ENCODE results near the gene POMT2.
"Not testable (repeated sequence)": the region's sequence is repeated elsewhere in the genome, so short reads cannot be mapped to it uniquely, and the experiment has no call there.

Gene POMT2

DNA sequence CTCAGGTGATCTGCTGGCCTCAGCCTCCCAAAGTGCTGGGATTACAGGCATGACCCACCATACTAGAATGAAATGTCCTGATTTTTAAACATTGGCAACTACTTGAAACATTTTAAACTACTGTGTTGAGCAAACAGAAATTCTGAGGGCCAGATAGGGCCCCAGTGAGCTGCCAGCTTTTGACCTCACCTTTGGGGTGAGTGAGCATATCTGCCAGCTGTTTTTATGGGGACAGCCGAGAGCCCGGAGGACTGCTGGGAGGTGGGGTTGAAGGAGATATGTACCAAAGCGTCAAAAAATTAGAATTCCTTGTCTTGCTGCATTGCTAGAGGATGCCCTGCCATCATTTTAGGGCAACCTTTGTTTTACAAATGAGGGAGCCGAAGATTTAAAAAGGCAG, 2.9 kb upstream of the POMT2 start:
- DNase-seq (ENCODE audit: insufficient read length) (no peak), FAIRE-seq (no peak)
- TF ChIP-seq POLR2AphosphoS5 (IDR thresholded peaks at IDR 0.05; ENCODE audit: low read depth, low read length) (no peak), POLR2A (IDR thresholded peaks at IDR 0.05; ENCODE audit: low read depth, low read length) (no peak), TAF1 (IDR thresholded peaks at IDR 0.05; ENCODE audit: borderline replicate concordance, low read depth, low read length) (no peak)

DNA sequence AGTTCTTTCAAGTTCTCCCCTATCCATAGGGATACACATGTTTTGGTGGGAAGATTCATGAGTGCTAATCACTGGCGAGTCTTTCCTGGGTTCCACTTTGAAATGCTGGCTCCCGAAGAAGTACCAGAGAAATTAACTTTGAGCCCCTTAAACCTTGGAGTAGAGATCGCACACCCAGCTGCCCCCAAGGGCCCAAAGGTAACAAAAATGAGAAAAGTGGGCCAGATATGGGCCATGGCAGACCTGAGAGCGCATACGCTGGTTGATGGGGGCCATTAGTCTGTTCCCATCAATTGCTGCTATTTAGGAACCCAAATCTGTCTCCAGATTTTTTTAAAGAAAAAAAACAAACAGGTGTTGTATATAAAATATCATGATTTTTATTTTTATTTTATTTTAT, 2.3 kb upstream of the POMT2 start:
- no peak for DNase-seq (ENCODE audit: insufficient read length)
- TF ChIP-seq POLR2A (IDR thresholded peaks at IDR 0.05; ENCODE audit: low read depth, low read length), result no peak
- TF ChIP-seq TAF1 (IDR thresholded peaks at IDR 0.05; ENCODE audit: borderline replicate concordance, low read depth, low read length), result no peak
- no peak for TF ChIP-seq POLR2AphosphoS5 (IDR thresholded peaks at IDR 0.05; ENCODE audit: low read depth, low read length)
- FAIRE-seq, result no peak

DNA sequence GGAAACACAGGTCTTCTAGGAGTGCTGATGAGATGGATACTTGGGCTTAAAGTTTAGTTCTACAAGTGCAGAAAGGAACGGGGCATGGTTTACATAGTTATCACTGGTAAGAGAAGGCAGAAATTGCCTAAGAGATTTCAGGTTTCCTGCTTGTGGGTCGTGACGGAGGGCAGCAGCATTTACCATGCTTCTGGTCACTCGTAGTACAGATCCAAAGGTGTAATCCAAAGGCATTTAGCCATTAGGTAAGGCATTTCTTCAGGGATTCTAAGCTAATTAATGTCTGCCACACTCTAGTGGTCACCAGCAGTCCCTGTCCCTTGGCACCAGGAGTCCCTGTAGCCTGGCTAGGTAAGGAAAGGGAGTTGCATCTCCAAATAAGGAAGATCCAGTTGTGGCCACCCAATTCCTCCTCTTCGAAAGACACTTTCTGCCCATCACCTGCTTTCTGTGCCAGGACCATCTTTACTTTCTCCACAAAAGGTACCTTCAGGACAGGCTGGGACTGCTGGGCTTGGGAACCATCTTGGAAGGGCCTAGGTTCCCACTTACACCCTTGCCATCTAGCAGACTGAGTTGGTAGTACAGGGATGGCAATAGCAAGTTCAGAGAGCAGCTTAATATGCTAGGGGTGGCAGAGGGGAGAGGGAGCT, 1.7 kb upstream of the POMT2 start:
- FAIRE-seq (peak; percentile 74), DNase-seq (ENCODE audit: insufficient read length) (no peak)
- TF ChIP-seq POLR2AphosphoS5 (IDR thresholded peaks at IDR 0.05; ENCODE audit: low read depth, low read length) (no peak), POLR2A (IDR thresholded peaks at IDR 0.05; ENCODE audit: low read depth, low read length) (no peak)

DNA sequence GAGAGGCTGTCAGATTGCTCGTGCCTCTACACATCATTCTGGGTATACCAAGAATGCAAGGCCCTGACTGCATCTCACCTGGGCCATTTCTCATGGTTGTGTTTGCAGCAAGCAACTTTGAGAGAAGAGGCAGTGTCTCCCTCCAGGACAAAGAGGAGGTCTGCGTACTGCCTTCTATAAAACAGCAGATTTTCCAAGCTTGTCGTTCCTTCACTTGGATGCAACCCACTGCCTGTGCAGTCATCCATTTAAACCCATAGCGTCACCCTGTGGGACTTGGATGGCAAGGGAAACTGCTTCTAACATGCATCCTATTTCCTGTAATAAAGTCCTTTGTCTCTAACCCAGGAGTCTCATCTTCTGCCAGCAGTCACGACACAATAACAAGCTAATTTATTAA, 1.3 kb downstream of the POMT2 start:
- FAIRE-seq, result no peak
- TF ChIP-seq POLR2A (IDR thresholded peaks at IDR 0.05; ENCODE audit: low read depth, low read length) (no peak), TAF1 (IDR thresholded peaks at IDR 0.05; ENCODE audit: borderline replicate concordance, low read depth, low read length) (no peak), POLR2AphosphoS5 (IDR thresholded peaks at IDR 0.05; ENCODE audit: low read depth, low read length) (no peak)
- DNase-seq (ENCODE audit: insufficient read length), result no peak

DNA sequence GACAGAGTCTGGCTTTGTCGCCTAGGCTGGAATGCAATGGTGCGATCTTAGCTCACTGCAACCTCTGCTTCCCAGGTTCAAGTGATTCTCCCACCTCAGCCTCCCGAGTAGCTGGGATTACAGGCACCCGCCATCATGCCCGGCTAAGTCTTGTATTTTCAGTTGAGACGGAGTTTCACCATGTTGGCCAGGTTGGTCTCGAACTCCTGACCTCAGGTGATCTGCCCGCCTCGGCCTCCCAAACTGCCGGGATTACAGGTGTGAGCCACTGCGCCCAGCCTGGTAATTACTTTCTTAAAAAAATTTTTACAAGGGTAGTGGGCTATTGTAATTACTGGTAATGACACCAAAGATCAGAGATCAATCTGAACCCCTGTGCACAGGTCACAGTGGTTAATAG, 1.9 kb downstream of the POMT2 start:
- not testable (repeated sequence) for FAIRE-seq; DNase-seq (ENCODE audit: insufficient read length)

DNA sequence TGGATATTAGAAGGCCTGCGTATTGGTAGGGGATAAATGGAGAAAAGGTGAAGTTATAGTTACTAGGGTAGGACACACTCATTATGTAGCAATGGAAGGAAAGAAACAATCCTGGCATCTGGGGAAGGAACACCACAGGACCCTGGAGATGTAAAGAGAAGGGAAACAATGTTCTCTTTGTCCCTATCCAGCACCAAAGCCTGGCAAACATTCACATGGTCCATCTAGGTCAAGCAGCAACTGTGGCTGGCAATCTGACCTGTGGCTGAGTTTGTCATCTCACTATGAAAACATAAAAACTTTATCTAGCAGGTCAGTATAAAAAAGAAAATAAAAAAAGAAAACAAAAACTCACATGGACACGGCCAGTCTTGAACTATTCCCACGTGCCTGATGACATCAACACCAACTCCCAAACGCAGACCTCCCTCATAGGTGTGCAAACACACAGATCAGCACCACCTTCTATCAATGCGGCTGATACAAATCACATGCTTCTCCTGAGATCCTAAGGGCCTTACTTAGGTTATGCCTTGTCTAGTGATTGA, 2.6 kb downstream of the POMT2 start:
- FAIRE-seq (no peak), DNase-seq (ENCODE audit: insufficient read length) (no peak)
- TF ChIP-seq POLR2AphosphoS5 (IDR thresholded peaks at IDR 0.05; ENCODE audit: low read depth, low read length), result no peak
- TF ChIP-seq TAF1 (IDR thresholded peaks at IDR 0.05; ENCODE audit: borderline replicate concordance, low read depth, low read length), result no peak
- TF ChIP-seq POLR2A (IDR thresholded peaks at IDR 0.05; ENCODE audit: low read depth, low read length), result no peak

DNA sequence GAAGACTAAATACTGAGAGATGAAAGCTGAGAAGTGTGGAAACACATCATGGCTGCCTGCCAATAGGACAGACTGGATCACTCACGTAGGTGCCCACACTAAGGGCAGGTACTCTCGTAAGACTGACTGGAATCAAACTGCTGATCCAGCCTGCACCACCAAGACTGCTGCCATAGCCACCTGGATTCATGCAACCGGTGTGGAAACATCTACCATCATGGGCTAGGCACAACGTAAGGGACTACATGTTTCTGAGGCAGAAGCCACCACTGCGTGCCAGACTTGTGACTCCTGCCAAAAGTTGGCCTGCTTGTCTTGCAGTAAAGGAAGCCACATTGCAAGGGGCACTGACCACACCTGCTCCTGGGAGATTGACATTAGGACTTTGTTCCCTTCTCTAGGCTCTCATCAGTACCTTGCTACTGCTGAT, 3.8 kb downstream of the POMT2 start:
- TF ChIP-seq POLR2A (IDR thresholded peaks at IDR 0.05; ENCODE audit: low read depth, low read length) (no peak), TAF1 (IDR thresholded peaks at IDR 0.05; ENCODE audit: borderline replicate concordance, low read depth, low read length) (no peak), POLR2AphosphoS5 (IDR thresholded peaks at IDR 0.05; ENCODE audit: low read depth, low read length) (no peak)
- DNase-seq (ENCODE audit: insufficient read length) (no peak), FAIRE-seq (no peak)

DNA sequence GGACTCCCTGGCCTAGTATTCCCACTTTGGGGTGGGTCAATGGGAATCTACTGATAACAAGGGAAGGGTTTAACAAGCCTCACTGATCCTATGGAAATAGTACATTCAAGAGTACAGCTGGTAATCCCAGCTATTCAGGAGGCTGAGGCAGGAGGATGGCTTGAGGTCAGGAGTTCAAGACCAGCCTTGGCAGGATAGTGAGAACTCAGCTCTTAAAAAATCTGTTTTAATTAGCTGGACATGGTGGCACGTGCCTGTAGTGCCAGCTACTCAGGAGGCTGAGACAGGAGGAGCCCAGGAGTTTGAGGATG, 4.5 kb downstream of the POMT2 start:
- DNase-seq (ENCODE audit: insufficient read length) (no peak), FAIRE-seq (no peak)
- no peak for TF ChIP-seq POLR2AphosphoS5 (IDR thresholded peaks at IDR 0.05; ENCODE audit: low read depth, low read length)
- no peak for TF ChIP-seq POLR2A (IDR thresholded peaks at IDR 0.05; ENCODE audit: low read depth, low read length)
- TF ChIP-seq TAF1 (IDR thresholded peaks at IDR 0.05; ENCODE audit: borderline replicate concordance, low read depth, low read length), result no peak

DNA sequence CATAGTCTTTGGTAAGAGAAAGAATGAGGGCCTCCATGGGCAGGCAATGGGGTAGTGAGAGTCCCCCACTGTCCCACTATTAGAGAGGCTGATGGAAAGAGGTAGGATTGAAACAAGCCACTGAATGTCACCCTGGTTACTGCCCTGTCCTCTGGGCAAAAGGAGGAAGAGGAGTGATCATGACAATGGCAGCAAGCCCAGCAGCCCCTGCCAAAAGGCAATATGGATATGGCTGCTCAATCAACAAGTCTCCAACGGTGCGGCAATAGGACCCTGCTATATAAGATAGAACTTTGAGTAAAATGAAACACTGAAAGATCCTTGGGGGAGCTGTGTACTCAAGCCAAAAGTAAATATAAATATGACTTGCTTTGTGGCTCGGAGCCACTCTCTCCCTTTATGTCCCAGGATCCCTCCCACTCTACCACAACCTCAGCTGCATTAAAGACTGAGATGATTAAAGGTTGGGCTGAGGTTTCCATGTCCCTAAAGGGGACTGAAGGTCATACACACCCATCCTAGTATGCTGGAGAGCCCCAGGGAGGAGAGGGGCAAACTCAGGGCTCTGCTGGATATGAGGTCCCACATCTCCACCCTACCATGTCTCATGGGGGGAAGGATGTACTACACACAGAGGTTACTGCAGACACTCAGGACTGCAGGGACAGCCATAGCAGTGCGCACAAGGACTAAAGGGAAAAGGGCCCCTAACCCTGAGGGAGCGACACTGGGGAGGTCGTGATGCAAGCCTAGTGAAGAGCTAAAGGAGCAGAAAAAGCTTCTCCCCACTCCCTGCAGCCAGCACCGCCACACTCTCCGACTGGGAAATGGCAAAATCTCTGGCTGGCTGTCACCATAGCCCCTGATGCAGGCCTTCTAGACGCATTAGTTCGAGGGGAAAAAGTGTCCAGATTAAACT, 5.9 kb downstream of the POMT2 start:
- no peak for FAIRE-seq
- no peak for TF ChIP-seq POLR2A (IDR thresholded peaks at IDR 0.05; ENCODE audit: low read depth, low read length)
- TF ChIP-seq TAF1 (IDR thresholded peaks at IDR 0.05; ENCODE audit: borderline replicate concordance, low read depth, low read length), result no peak
- no peak for TF ChIP-seq POLR2AphosphoS5 (IDR thresholded peaks at IDR 0.05; ENCODE audit: low read depth, low read length)

DNA sequence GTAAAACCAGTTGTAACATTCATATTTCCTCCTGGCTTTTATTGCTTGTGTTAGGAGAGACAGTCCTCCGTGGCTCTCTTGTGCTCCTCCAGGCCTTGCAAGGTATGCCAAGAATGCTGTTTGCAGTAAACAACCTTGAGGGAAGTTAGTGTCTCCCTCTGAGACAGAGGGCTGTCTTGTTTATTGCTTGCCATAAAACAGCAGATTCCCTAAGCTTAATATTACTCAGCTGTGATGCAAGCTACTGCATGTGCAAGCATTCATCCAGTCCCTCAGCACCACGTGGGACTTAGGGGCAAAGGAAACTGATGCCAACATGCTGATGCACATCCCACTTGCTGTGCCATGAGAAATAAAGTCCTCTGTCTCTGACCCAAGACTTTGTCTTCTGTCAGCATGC, 6.6 kb downstream of the POMT2 start:
- no peak for FAIRE-seq
- DNase-seq (ENCODE audit: insufficient read length), result no peak
- TF ChIP-seq TAF1 (IDR thresholded peaks at IDR 0.05; ENCODE audit: borderline replicate concordance, low read depth, low read length) (no peak), POLR2AphosphoS5 (IDR thresholded peaks at IDR 0.05; ENCODE audit: low read depth, low read length) (no peak), POLR2A (IDR thresholded peaks at IDR 0.05; ENCODE audit: low read depth, low read length) (no peak)

More for the DNA sequence above, 5.9 kb downstream of the POMT2 start:
- DNase-seq (ENCODE audit: insufficient read length), result no peak

DNA sequence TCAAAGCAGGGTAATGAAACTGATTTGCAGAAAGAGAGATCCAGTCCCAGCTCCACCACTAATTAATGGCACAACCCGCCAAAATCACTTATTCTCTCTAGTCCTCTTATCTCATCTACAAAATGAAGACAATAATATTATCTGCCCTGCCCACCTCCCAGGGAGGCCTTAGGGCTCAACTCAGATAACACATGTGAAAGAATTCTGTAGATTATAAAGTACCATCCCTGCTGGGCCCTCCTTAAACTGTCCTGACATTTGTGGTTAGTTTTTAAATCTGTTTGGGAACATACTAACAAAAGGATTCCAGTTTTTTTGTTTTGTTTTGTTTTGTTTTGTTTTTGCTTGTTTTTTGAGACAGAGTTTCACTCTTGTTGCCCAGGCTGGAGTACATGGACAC, 7.3 kb downstream of the POMT2 start:
- FAIRE-seq (no peak), DNase-seq (ENCODE audit: insufficient read length) (no peak)
- TF ChIP-seq TAF1 (IDR thresholded peaks at IDR 0.05; ENCODE audit: borderline replicate concordance, low read depth, low read length), result no peak
- TF ChIP-seq POLR2AphosphoS5 (IDR thresholded peaks at IDR 0.05; ENCODE audit: low read depth, low read length), result no peak

DNA sequence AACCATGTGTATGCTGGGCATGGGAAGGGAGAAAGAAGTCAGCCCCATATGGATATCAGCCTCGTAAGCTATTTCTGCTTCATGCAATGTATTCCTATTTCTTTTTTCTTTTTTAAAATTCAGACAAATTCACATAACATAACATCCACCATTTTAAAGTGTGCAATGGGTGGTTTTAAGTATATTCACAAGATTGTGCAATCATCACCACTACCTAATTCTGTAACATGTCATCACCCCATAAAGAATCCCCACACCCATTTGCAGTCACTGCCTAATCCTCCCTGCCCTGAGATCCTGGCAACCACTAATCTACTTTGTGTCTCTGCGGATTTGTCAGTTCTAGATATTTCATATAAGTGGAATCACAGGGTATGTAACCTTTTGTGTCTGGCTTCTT, 9.5 kb downstream of the POMT2 start:
- FAIRE-seq (no peak), DNase-seq (ENCODE audit: insufficient read length) (no peak)
- TF ChIP-seq POLR2AphosphoS5 (IDR thresholded peaks at IDR 0.05; ENCODE audit: low read depth, low read length), result no peak
- TF ChIP-seq TAF1 (IDR thresholded peaks at IDR 0.05; ENCODE audit: borderline replicate concordance, low read depth, low read length), result no peak
- no peak for TF ChIP-seq POLR2A (IDR thresholded peaks at IDR 0.05; ENCODE audit: low read depth, low read length)

Measured in GM12892 (cell line).